GM13977 (cell line): ENCODE data around the gene TCN2.
"Not testable (repeated sequence)": the region's sequence is repeated elsewhere in the genome, so short reads cannot be mapped to it uniquely, and the experiment has no call there.

Source experiments
- DNase-seq: peaks from one replicate; pipeline ENCODE4 v3.0.0; 2012; ENCODE audit warnings: low spot score
- CTCF ChIP-seq: IDR thresholded peaks from 2 replicates; pipeline ENCODE4 v1.5.1; 2012; ENCODE audit warnings: mild to moderate bottlenecking, control low read depth; ENCODE audit not compliant: insufficient read depth; ENCODE audit errors: extremely low read depth, missing control alignments
- in situ Hi-C: fragments of 300-500 bp; cut with MboI; formaldehyde crosslinking; loops from one replicate; pipeline ENCODE4 v1.12.0; 2022; ENCODE audit warnings: low sequenced_read_pairs, low pct_unique_long_range_greater_than_20kb, mixed read lengths, inconsistent platforms; ENCODE audit not compliant: unreplicated experiment

TCN2 gene

GRCh38 chr22:30606455-30607299 is at the start of gene TCN2:
Gene TCN2, plus strand, starts transcription at chr22:30607174. Its CDS starts 158 bp downstream, at chr22:30607332.
- in situ Hi-C loops: no loop called here
- peak; percentile 67 for DNase-seq
- TF ChIP-seq CTCF: no peak

GRCh38 chr22:30557243-30557642 is 49.7 kb upstream of the TCN2 start:
- no peak for DNase-seq
- in situ Hi-C loops: no loop called here
- TF ChIP-seq CTCF: no peak

GRCh38 chr22:30559889-30560288 is 47.1 kb upstream of the TCN2 start:
- TF ChIP-seq CTCF: no peak
- DNase-seq: no peak
- in situ Hi-C loops: no loop called here

GRCh38 chr22:30560643-30561202 is 46.3 kb upstream of the TCN2 start:
- in situ Hi-C loops, DNase-seq: not testable (repeated sequence)
- TF ChIP-seq CTCF: peak; percentile 31

- no peak for TF ChIP-seq CTCF
- in situ Hi-C loops: no loop called here
- DNase-seq: no peak
Measured at GRCh38 chr22:30561402-30562189, 45.4 kb upstream of the TCN2 start.

- in situ Hi-C loops: no loop called here
- DNase-seq: no peak
- TF ChIP-seq CTCF: no peak
Measured at GRCh38 chr22:30562366-30562765, 44.6 kb upstream of the TCN2 start.
